ENCODE measurements around the gene TTYH3.
A peak's percentile ranks its signal among the peaks of the same experiment; 100 is the strongest.

TTYH3 gene

GRCh38 chr7:2651336-2651735, 19.6 kb downstream of the TTYH3 start:
- peak in 1 of 2 experiments; percentile 21 for DNase-seq

GRCh38 chr7:2651847-2652735, 20.3 kb downstream of the TTYH3 start:
- no peak for DNase-seq

GRCh38 chr7:2652736-2653060, 20.9 kb downstream of the TTYH3 start:
- DNase-seq, result no peak

GRCh38 chr7:2654059-2654458, 22.3 kb downstream of the TTYH3 start:
- no peak for DNase-seq

GRCh38 chr7:2655870-2656614, 24.3 kb downstream of the TTYH3 start:
- no peak for DNase-seq

- DNase-seq, result no peak
Observed at GRCh38 chr7:2657208-2657607, 25.4 kb downstream of the TTYH3 start.

GRCh38 chr7:2657920-2658671, 26.3 kb downstream of the TTYH3 start:
- no peak for DNase-seq

- DNase-seq, result no peak
Observed at GRCh38 chr7:2658941-2659340, 27.2 kb downstream of the TTYH3 start.

- DNase-seq, result no peak
Observed at GRCh38 chr7:2659556-2660358, 28.0 kb downstream of the TTYH3 start.

GRCh38 chr7:2660359-2661095, 28.7 kb downstream of the TTYH3 start:
- DNase-seq, result no peak

- DNase-seq, result no peak
Observed at GRCh38 chr7:2661096-2661449, 29.3 kb downstream of the TTYH3 start.

- DNase-seq, result no peak
Observed at GRCh38 chr7:2661602-2662272, 30.0 kb downstream of the TTYH3 start.

GRCh38 chr7:2662273-2663120, 30.7 kb downstream of the TTYH3 start:
- no peak for DNase-seq

GRCh38 chr7:2663121-2663886, 31.5 kb downstream of the TTYH3 start:
- no peak for DNase-seq

- no peak for DNase-seq
Observed at GRCh38 chr7:2663960-2664359, 32.2 kb downstream of the TTYH3 start.

- peak in 1 of 2 experiments; percentile 30 for DNase-seq
Observed at GRCh38 chr7:2665359-2665791, 33.6 kb downstream of the TTYH3 start.

- DNase-seq, result no peak
Observed at GRCh38 chr7:2666155-2666554, 34.4 kb downstream of the TTYH3 start.

- DNase-seq, result no peak
Observed at GRCh38 chr7:2666588-2667250, 34.9 kb downstream of the TTYH3 start.

GRCh38 chr7:2667843-2668242, 36.1 kb downstream of the TTYH3 start:
- no peak for DNase-seq
